ENCODE data around the gene AAGAB. TPM values are rescaled to one million over a fixed set of nuclear protein-coding genes. Genes with fewer than 3 reads are reported as not detected.

The AAGAB gene
- total RNA-seq, 1 donor from 2014 or later: 35.8 TPM

DNA sequence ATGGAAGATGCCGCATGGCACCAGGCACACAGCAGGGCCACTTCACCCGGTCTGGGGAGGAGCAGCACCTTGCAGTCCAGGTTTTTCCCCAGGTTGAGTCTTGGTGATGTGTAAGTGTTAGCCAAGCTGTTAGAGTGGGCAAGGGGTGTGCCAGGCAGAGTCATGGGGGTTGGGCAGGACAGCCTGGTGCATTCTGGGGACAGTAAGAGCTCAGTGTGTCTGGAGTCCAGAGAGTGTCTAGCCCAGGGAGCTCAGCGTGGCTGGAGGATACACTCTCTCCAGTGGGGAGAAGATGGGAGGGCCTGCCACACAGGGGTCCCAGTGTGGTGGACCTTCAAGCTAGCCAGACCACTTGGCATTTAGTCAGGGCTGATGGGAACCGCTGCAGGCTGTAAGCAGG, 87.4 kb downstream of the AAGAB start:
- no peaks in the 10 kb centered on the region for H3K9me3 Mint-ChIP-seq
- peaks cover 54% of the 10 kb centered on the region for H3K36me3 Mint-ChIP-seq (ENCODE audit: low read depth)
- H3K27me3 Mint-ChIP-seq (ENCODE audit: low read depth): no peaks in the 10 kb centered on the region
- intact Hi-C loops (cut with micrococcal nuclease): no loop called here
- no peak overlapping the region for H3K27ac Mint-ChIP-seq
- H3K4me1 Mint-ChIP-seq (ENCODE audit: low read depth): peaks cover 12% of the 10 kb centered on the region
- H3K4me3 Mint-ChIP-seq (ENCODE audit: low read depth): no peak overlapping the region
- DNase-seq (ENCODE audit: low spot score): no peak

DNA sequence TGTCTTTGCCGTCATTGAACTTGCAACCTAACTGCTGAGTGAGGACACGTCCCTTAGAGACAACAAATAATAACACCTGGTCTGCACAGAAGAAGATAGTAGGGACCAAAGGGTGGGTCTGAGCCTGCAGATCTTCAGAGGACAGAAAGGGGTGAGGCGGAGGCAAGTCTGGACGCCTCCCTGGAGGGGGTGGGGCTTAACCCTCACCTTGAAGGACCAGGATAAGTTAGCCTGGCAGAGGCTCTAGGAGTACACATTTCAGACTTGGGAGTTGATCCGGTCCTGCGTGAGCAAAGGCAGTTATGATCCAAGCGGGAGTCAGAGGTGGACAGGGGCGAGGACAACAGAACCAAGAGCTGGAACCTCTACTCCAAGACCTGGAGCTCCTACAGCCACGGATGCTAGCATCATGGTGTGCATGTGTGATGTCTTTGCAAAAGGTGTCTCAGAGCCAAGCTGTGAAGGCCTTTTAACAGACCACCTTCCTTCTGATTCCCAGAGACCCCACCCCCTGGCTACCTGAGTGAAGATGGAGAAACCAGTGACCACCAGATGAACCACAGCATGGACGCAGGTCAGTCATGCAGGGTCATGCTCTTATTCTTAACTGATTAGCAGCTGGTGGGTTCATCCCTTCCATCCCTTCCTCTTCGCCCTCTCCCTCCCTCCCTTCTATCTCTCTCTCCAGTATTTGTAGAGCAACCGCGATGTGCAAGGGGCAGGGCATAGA, 88.0 kb downstream of the AAGAB start:
- no peak for DNase-seq (ENCODE audit: low spot score)
- H3K4me3 Mint-ChIP-seq (ENCODE audit: low read depth): no peak overlapping the region
- peaks cover 50% of the 10 kb centered on the region for H3K36me3 Mint-ChIP-seq (ENCODE audit: low read depth)
- H3K4me1 Mint-ChIP-seq (ENCODE audit: low read depth): peaks cover 9% of the 10 kb centered on the region
- intact Hi-C loops (cut with micrococcal nuclease): no loop called here
- H3K27me3 Mint-ChIP-seq (ENCODE audit: low read depth): no peaks in the 10 kb centered on the region
- H3K9me3 Mint-ChIP-seq: no peaks in the 10 kb centered on the region
- H3K27ac Mint-ChIP-seq: no peak overlapping the region

- Mint-ChIP-seq H3K36me3 (ENCODE audit: low read depth) (peaks cover 42% of the 10 kb centered on the region), H3K4me1 (ENCODE audit: low read depth) (peaks cover 8% of the 10 kb centered on the region)
- intact Hi-C loops (cut with micrococcal nuclease): no loop called here
Measured at GRCh38 chr15:67165254-67166253, 88.9 kb downstream of the AAGAB start.

DNA sequence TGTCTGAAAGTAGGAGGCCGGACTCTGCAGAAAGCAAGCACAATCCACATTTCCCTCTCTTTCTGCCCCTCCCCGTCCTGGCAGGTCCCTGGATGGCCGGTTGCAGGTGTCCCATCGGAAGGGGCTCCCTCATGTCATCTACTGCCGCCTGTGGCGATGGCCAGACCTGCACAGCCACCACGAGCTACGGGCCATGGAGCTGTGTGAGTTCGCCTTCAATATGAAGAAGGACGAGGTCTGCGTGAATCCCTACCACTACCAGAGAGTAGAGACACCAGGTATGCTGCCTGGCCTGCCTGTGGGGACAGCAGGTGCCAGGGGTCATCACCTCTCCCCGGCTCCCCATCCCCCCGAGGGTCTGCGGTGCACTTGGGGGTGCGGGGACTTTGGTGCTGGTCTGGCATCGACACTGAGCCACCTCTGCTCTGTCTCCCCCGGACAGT, 89.6 kb downstream of the AAGAB start:
- Mint-ChIP-seq H3K4me3 (ENCODE audit: low read depth) (no peak overlapping the region), H3K9me3 (no peaks in the 10 kb centered on the region), H3K36me3 (ENCODE audit: low read depth) (peaks cover 38% of the 10 kb centered on the region), H3K27ac (no peak overlapping the region), H3K4me1 (ENCODE audit: low read depth) (peaks cover 5% of the 10 kb centered on the region), H3K27me3 (ENCODE audit: low read depth) (no peaks in the 10 kb centered on the region)
- intact Hi-C loops (cut with micrococcal nuclease): no loop called here
- no peak for DNase-seq (ENCODE audit: low spot score)

More at GRCh38 chr15:67165254-67166253, 88.9 kb downstream of the AAGAB start:
- Mint-ChIP-seq H3K27ac (no peak overlapping the region), H3K4me3 (ENCODE audit: low read depth) (no peak overlapping the region), H3K9me3 (no peaks in the 10 kb centered on the region), H3K27me3 (ENCODE audit: low read depth) (no peaks in the 10 kb centered on the region)
- no peak for DNase-seq (ENCODE audit: low spot score)

GRCh38 chr15:67164401-67164791, 90.1 kb downstream of the AAGAB start:
- H3K27ac Mint-ChIP-seq: no peak overlapping the region
- H3K36me3 Mint-ChIP-seq (ENCODE audit: low read depth): peaks cover 35% of the 10 kb centered on the region
- intact Hi-C loops (cut with micrococcal nuclease): no loop called here
- peaks cover 3% of the 10 kb centered on the region for H3K4me1 Mint-ChIP-seq (ENCODE audit: low read depth)
- no peaks in the 10 kb centered on the region for H3K9me3 Mint-ChIP-seq
- DNase-seq (ENCODE audit: low spot score): no peak
- H3K4me3 Mint-ChIP-seq (ENCODE audit: low read depth): no peak overlapping the region
- H3K27me3 Mint-ChIP-seq (ENCODE audit: low read depth): no peaks in the 10 kb centered on the region

- H3K27ac Mint-ChIP-seq: no peak overlapping the region
- no peak for DNase-seq (ENCODE audit: low spot score)
- H3K9me3 Mint-ChIP-seq: no peaks in the 10 kb centered on the region
- peaks cover 24% of the 10 kb centered on the region for H3K36me3 Mint-ChIP-seq (ENCODE audit: low read depth)
- no peaks in the 10 kb centered on the region for H3K27me3 Mint-ChIP-seq (ENCODE audit: low read depth)
- intact Hi-C loops (cut with micrococcal nuclease): no loop called here
- H3K4me1 Mint-ChIP-seq (ENCODE audit: low read depth): peaks cover 3% of the 10 kb centered on the region
- no peak overlapping the region for H3K4me3 Mint-ChIP-seq (ENCODE audit: low read depth)
Measured at GRCh38 chr15:67163180-67163579, 91.3 kb downstream of the AAGAB start.

GRCh38 chr15:67161881-67162280, 92.6 kb downstream of the AAGAB start:
- H3K27me3 Mint-ChIP-seq (ENCODE audit: low read depth): no peaks in the 10 kb centered on the region
- intact Hi-C loops (cut with micrococcal nuclease): no loop called here
- H3K4me1 Mint-ChIP-seq (ENCODE audit: low read depth): peaks cover 4% of the 10 kb centered on the region
- H3K36me3 Mint-ChIP-seq (ENCODE audit: low read depth): peaks cover 18% of the 10 kb centered on the region
- no peak overlapping the region for H3K27ac Mint-ChIP-seq
- DNase-seq (ENCODE audit: low spot score): no peak
- no peak overlapping the region for H3K4me3 Mint-ChIP-seq (ENCODE audit: low read depth)
- H3K9me3 Mint-ChIP-seq: no peaks in the 10 kb centered on the region

GRCh38 chr15:67161412-67161811, 93.0 kb downstream of the AAGAB start:
- H3K4me3 Mint-ChIP-seq (ENCODE audit: low read depth): no peak overlapping the region
- intact Hi-C loops (cut with micrococcal nuclease): no loop called here
- H3K4me1 Mint-ChIP-seq (ENCODE audit: low read depth): peaks cover 6% of the 10 kb centered on the region
- DNase-seq (ENCODE audit: low spot score): no peak
- H3K27me3 Mint-ChIP-seq (ENCODE audit: low read depth): no peaks in the 10 kb centered on the region
- H3K9me3 Mint-ChIP-seq: peaks cover under 1% of the 10 kb centered on the region
- H3K27ac Mint-ChIP-seq: no peak overlapping the region
- peaks cover 18% of the 10 kb centered on the region for H3K36me3 Mint-ChIP-seq (ENCODE audit: low read depth)

GRCh38 chr15:67158367-67158766, 96.1 kb downstream of the AAGAB start:
- no peak for DNase-seq (ENCODE audit: low spot score)
- no peak overlapping the region for H3K4me3 Mint-ChIP-seq (ENCODE audit: low read depth)
- intact Hi-C loops (cut with micrococcal nuclease): no loop called here
- peaks cover 7% of the 10 kb centered on the region for H3K9me3 Mint-ChIP-seq
- H3K36me3 Mint-ChIP-seq (ENCODE audit: low read depth): peaks cover 35% of the 10 kb centered on the region
- no peaks in the 10 kb centered on the region for H3K27me3 Mint-ChIP-seq (ENCODE audit: low read depth)
- no peak overlapping the region for H3K27ac Mint-ChIP-seq
- peaks cover 10% of the 10 kb centered on the region for H3K4me1 Mint-ChIP-seq (ENCODE audit: low read depth)

GRCh38 chr15:67157521-67158252, 96.8 kb downstream of the AAGAB start:
- intact Hi-C loops (cut with micrococcal nuclease): no loop called here
- H3K9me3 Mint-ChIP-seq: peaks cover 7% of the 10 kb centered on the region
- H3K4me1 Mint-ChIP-seq (ENCODE audit: low read depth): peaks cover 13% of the 10 kb centered on the region
- DNase-seq (ENCODE audit: low spot score): no peak
- no peak overlapping the region for H3K27ac Mint-ChIP-seq
- H3K27me3 Mint-ChIP-seq (ENCODE audit: low read depth): no peaks in the 10 kb centered on the region
- peaks cover 38% of the 10 kb centered on the region for H3K36me3 Mint-ChIP-seq (ENCODE audit: low read depth)
- no peak overlapping the region for H3K4me3 Mint-ChIP-seq (ENCODE audit: low read depth)

DNA sequence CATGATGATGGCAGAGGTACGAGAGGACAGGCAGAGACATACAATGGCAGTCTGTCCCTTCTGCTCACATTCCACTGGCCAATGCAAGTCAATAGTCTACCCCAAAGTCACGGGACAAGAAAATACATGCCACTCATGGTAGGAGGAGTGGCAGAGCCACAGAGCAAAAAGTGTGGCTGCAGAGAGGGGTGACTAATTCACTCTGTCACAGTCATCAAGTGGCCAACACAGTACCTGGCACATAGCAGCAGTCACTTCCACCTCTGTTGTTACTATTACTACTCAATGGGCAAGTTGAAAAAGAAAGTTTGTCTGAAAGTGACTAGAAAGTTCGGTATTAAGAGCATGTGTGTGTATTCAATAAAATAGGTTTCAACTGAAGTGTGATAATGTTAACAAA, 97.6 kb downstream of the AAGAB start:
- Mint-ChIP-seq H3K27ac (no peak overlapping the region), H3K4me1 (ENCODE audit: low read depth) (peaks cover 16% of the 10 kb centered on the region), H3K9me3 (peaks cover 7% of the 10 kb centered on the region), H3K4me3 (ENCODE audit: low read depth) (no peak overlapping the region), H3K36me3 (ENCODE audit: low read depth) (peaks cover 39% of the 10 kb centered on the region), H3K27me3 (ENCODE audit: low read depth) (no peaks in the 10 kb centered on the region)
- intact Hi-C loops (cut with micrococcal nuclease): no loop called here
- no peak for DNase-seq (ENCODE audit: low spot score)

DNA sequence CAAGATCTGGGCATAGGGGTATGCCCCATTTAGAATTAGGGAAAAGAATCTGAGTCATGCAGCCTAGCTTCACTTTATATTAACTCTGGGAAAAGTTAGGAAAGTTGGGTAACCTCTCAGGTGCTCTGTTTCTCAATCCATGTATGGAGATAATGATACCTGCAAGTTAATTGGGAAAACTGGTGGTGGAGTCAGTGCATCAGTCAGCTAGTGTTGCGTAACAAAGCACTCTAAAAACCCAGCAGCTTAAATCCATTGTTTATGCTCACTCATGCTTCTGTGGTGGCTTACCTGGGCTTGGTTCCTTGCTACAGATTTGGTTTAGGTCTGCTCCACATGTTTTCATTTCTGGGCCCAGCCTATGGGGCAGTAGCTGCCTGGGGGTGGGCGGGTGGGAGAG, 98.0 kb downstream of the AAGAB start:
- Mint-ChIP-seq H3K27ac (no peak overlapping the region), H3K4me1 (ENCODE audit: low read depth) (peaks cover 16% of the 10 kb centered on the region), H3K9me3 (peaks cover 7% of the 10 kb centered on the region), H3K27me3 (ENCODE audit: low read depth) (no peaks in the 10 kb centered on the region), H3K36me3 (ENCODE audit: low read depth) (peaks cover 39% of the 10 kb centered on the region), H3K4me3 (ENCODE audit: low read depth) (no peak overlapping the region)
- no peak for DNase-seq (ENCODE audit: low spot score)
- intact Hi-C loops (cut with micrococcal nuclease): no loop called here
